ENCODE measurements around the gene COL27A1.

The COL27A1 gene

GRCh38 chr9:114155263-114155994, at the start of gene COL27A1:
Gene COL27A1 (plus strand): TSS chr9:114155537. CDS start chr9:114155951, 414 bp downstream.
- TF ChIP-seq CTCF (IDR thresholded peaks at IDR 0.05; ENCODE audit: insufficient read depth, missing control alignments), result peak; percentile 83
- peak; percentile 69 for DNase-seq (ENCODE audit: insufficient read length, low spot score)
- no peak for FAIRE-seq

GRCh38 chr9:114107286-114108001, 47.9 kb upstream of the COL27A1 start:
- no peak for DNase-seq (ENCODE audit: insufficient read length, low spot score)
- FAIRE-seq, result no peak
- no peak for TF ChIP-seq CTCF (IDR thresholded peaks at IDR 0.05; ENCODE audit: insufficient read depth, missing control alignments)

GRCh38 chr9:114108016-114108833, 47.1 kb upstream of the COL27A1 start:
- peak; percentile 96 for TF ChIP-seq CTCF (IDR thresholded peaks at IDR 0.05; ENCODE audit: insufficient read depth, missing control alignments)
- FAIRE-seq (no peak), DNase-seq (ENCODE audit: insufficient read length, low spot score) (peak; percentile 78)

GRCh38 chr9:114109124-114109523, 46.2 kb upstream of the COL27A1 start:
- FAIRE-seq (no peak), DNase-seq (ENCODE audit: insufficient read length, low spot score) (no peak)
- TF ChIP-seq CTCF (IDR thresholded peaks at IDR 0.05; ENCODE audit: insufficient read depth, missing control alignments), result no peak

GRCh38 chr9:114110180-114110579, 45.2 kb upstream of the COL27A1 start:
- FAIRE-seq (no peak), DNase-seq (ENCODE audit: insufficient read length, low spot score) (no peak)
- no peak for TF ChIP-seq CTCF (IDR thresholded peaks at IDR 0.05; ENCODE audit: insufficient read depth, missing control alignments)

GRCh38 chr9:114112325-114112724, 43.0 kb upstream of the COL27A1 start:
- no peak for DNase-seq (ENCODE audit: insufficient read length, low spot score)
- TF ChIP-seq CTCF (IDR thresholded peaks at IDR 0.05; ENCODE audit: insufficient read depth, missing control alignments), result no peak

More at GRCh38 chr9:114112325-114112724, 43.0 kb upstream of the COL27A1 start:
- FAIRE-seq, result no peak
